HCT116 (cell line): Measurements from ENCODE around the gene MISP3.

Experiments
- CTCF ChIP-seq, 3 experiments: fragments of 200-600 bp in 1 of 3; sonication (generic) in 1 of 3; IDR thresholded peaks in 2 of 3; conservative IDR thresholded peaks in 1 of 3; 2 replicates each; pipeline ENCODE4 v1.5.1; 2012 to 2017; ENCODE audit warnings: low read depth in 2 of 3, low read length in 2 of 3, antibody characterized with exemption in 1 of 3, borderline replicate concordance in 1 of 3, control low read depth in 1 of 3, mild to moderate bottlenecking in 1 of 3, mixed read lengths in 1 of 3, mixed run types in 1 of 3, moderate library complexity in 1 of 3; ENCODE audit not compliant: insufficient read depth in 1 of 3
- JUND ChIP-seq: IDR thresholded peaks from 2 replicates; pipeline ENCODE4 v1.6.1; 2012
- MAX ChIP-seq: IDR thresholded peaks from 2 replicates; pipeline ENCODE4 v1.6.1; 2012
- POLR2AphosphoS5 ChIP-seq: IDR thresholded peaks from 2 replicates; pipeline ENCODE4 v1.6.1; 2011; ENCODE audit warnings: mild to moderate bottlenecking, low read depth, low read length, moderate library complexity
- RAD21 ChIP-seq: IDR thresholded peaks from 2 replicates; pipeline ENCODE4 v1.6.1; 2012; ENCODE audit warnings: low read depth, mild to moderate bottlenecking

GRCh38 chr19:14027856-14028450 lies 44.6 kb upstream of the MISP3 start, which contains the start of gene RLN3:
- TF ChIP-seq POLR2AphosphoS5 (no peak), JUND (no peak), MAX (no peak), CTCF (IDR thresholded peaks at IDR 0.05 in 2 of 3, conservative IDR thresholded peaks at IDR 0.05 in 1 of 3; ENCODE audit: borderline replicate concordance in 1 of 3, insufficient read depth in 1 of 3, low read depth in 2 of 3, low read length in 2 of 3) (no peak), RAD21 (no peak)
